Stimulated activated CD4-positive, alpha-beta T cell treated with anti-CD3 and anti-CD28 coated beads, Interleukin-1b, Interleukin-23, amount 100 ng/mL, for 48 hours (primary cell): ENCODE results near the gene SLC34A1.
"Not testable (repeated sequence)": the region's sequence is repeated elsewhere in the genome, so short reads cannot be mapped to it uniquely, and the experiment has no call there.

ENCODE experiments used
- DNase-seq: peaks from one replicate; pipeline ENCODE4 v3.0.0-alpha.2; 2020

Gene SLC34A1

DNA sequence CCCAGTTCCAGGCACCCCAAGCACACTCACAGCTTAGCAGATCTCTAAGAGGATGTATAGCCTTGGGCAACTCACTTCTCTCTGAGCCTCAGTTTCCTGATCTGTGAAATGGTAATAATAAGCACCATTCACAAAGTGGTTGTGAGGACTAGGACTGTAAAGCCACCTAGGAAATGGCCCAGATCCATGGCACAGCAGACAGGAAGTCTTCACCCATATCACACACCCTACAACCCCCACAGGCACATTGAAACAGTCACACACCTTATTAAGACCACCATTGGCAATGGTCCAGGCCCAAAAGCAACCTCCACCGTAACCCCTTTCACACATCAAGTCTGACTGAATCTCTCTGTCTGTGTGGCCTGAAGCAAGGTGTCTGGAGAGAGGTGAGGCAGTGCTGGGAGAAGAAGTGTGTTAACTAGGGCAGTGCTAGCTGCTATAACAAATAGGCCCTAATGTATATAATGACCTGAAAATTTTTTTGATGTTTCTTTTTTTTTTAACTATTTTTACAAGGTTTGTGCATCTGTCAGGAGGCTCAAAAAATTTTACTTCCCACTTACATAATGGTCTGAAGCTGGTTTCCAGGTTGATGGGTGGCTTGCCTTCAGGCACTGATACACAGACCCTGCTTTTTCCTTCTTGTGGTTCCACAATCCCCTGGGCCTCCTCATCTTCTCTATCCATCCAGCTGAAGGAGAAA, 28.9 kb upstream of the SLC34A1 start:
- DNase-seq: no peak

DNA sequence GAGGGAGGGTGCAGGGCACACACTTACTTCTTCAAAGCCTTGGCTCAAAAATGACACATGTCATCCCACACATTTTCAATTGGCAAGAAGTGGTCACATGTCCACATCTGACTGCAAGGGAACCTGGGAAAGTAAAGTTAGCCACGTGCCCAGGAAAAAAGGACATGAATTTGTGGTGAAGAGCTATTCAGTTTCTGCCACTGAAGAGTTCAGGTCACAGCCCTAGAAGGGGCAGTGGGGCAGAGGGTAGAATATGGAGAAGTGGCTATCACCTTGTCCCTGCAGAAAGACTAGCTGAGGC, 28.4 kb upstream of the SLC34A1 start:
- DNase-seq: no peak

DNA sequence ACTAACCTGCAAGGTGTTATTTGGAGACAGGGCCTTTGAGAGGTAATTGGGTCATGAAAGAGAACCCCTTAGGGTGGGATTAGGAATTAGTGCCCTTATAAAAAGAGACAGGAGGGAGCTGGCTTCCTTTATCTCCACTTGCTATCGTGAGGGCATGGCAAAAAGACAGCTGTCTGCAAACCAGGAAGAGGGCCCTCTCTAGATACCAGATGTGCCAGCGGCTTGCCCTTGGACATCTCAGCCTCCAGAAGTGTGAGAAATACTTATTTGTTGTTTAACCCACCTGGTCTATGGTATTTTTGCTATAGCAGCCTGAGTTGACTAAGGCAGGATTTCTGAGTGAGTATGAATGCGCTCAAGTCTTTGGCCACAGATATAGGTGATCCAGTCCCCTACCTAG, 27.5 kb upstream of the SLC34A1 start:
- no peak for DNase-seq

GRCh38 chr5:177357146-177357458, 27.1 kb upstream of the SLC34A1 start:
- no peak for DNase-seq

DNA sequence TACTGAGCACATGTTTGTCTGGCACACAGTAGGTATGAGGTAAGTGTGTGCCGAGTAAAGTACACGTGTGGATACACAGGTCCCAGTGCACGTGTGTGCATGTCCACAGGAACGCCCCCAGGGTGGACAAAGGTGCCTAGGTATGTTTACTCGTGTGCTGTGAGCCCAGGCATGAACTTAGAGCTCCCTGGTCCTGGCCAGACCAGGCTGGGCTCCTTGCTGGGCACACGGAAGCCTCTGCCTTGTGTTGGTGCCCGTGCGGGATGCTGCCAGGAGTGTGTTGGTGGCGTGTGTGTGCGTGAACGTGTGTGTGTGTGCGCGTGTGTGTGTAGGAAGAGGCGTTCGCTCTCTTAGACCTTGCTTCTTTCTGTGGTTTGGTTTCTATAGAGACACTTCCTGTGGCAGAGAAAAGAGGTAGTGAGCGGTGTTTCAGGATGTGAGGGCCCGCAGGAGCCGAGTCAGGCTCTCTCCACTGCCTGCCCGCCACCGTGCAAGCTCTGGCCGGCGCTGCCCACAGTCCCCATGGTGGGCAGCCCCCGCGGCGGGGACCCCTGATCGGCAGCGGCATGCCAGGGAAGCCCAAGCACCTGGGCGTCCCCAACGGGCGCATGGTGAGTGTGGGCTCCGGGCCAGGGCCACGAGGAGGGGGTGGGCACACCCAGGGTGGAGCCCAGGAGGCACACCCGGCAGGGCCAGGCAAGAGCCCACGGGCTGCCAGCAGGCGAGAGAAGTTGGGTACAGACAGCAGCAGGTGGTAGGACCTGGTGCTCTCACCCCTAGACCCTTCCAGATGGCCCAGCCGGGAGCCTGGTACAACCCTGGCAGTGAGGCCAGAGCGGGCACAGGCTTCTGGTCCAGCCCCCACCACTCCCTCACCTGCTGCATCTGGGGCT, 26.5 kb upstream of the SLC34A1 start, which contains the start of gene RGS14:
TSS of gene RGS14 (plus strand) at position 466 of the 893 bp plus-strand sequence. CDS start at position 567, 101 bp downstream.
- DNase-seq: peak; percentile 56

- no peak for DNase-seq
Observed at GRCh38 chr5:177358370-177358819, 25.8 kb upstream of the SLC34A1 start.

DNA sequence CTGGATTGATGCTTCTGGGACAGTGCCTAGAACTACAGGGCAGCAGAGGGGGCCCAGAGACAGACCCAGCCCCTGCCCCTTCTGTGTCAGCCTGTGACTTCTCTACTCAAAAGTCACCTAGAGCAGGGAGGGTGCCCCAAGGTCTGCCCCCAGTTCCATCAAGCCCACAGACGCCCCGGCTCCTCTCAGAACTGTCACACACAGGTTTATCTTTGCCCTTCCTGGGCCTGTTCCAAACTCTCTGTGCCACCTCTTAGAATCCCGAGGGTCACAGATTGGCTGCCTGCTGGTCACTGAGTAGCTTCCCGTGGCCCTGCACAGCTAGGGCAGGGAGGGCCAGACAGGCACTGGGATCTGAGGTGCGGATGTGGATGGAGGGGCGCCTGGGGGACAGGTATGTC, 24.8 kb upstream of the SLC34A1 start:
- no peak for DNase-seq

DNA sequence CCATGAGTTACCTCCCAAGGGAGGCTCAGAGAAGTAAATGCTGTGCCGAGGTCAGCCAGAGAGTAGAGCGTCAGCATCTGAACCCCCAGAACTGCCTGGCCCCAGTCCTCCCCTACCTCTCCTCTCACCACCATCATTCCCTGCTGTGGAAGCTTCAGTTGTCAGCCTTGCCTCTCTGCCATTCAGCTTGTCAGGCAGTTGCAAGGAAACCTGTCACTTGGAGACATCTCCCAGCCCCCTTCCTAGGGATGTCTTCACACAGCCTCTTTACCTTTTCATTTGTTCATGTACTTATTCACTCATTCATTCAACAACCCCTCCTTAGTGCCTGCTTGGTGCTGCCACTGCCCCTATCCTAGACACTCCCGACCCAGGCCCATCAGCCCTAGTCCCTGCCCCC, 24.4 kb upstream of the SLC34A1 start:
- no peak for DNase-seq

GRCh38 chr5:177360740-177361139, 23.5 kb upstream of the SLC34A1 start:
- DNase-seq: not testable (repeated sequence)

GRCh38 chr5:177361418-177362291, 22.6 kb upstream of the SLC34A1 start:
- no peak for DNase-seq

DNA sequence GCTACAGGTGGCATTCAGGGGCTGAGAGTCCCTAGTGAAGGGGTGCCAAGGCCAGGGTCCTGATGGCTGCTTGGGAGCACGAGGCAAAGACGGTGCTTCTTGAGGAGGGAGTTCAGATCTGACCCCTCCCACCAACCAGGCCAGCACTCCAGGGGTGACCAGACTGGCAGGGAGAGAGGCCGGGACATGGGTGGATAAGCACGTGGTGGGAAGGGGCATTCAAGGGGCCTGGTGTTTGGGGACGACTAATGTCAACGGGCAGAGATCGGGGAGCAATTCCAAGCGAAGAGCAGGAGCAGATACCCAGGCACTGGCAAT, 22.0 kb upstream of the SLC34A1 start:
- no peak for DNase-seq

DNA sequence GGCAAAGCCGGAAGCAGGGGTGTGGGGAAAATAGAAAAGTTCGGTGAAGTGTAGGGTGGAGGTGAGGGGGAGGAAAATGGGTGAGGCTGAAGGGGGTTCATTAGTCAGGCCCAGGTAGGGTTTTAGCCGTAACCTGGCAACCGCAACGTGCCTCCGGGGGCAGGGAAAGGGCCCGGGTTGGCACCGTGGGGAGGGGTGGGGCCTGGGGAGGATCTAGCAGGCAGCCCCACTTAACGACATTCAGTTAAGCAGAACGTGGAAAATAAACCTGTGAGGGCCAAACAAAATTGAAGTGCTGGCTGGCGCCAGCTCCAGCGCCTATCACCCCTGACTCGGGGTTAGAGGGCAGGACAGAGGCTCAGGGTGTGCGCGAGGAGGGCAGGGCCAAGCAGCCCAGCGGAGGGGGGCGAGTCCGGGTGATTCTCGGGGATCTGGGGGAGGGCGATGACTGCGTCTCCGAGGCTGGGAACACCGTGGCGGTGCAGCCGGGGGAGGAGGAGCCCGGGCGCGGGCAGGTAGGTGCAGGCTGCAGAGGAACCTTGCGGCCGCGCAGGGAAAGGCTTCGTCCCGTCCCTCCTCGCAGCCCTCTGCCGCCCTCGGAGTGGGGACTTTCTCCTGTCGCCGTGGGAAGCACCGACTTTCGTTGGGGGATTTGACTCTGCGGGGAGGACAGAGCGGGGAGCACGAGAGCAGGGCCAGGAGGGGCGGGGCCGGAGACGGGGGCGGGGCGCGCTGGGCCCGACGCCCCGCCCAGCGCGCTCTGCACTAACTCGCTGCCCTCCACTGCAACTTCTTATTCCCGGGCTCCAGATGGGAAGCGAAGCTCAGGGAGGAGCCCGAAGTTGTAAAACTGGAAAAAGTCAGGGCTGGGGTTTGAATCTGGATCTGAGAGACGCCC, 21.4 kb upstream of the SLC34A1 start:
- DNase-seq: peak; percentile 65

GRCh38 chr5:177363565-177363964, 20.7 kb upstream of the SLC34A1 start:
- no peak for DNase-seq

- DNase-seq: peak; percentile 41
Observed at GRCh38 chr5:177364159-177364962, 19.9 kb upstream of the SLC34A1 start.

GRCh38 chr5:177365845-177366527, 18.2 kb upstream of the SLC34A1 start:
- DNase-seq: no peak

GRCh38 chr5:177366528-177367322, 17.5 kb upstream of the SLC34A1 start:
- no peak for DNase-seq

DNA sequence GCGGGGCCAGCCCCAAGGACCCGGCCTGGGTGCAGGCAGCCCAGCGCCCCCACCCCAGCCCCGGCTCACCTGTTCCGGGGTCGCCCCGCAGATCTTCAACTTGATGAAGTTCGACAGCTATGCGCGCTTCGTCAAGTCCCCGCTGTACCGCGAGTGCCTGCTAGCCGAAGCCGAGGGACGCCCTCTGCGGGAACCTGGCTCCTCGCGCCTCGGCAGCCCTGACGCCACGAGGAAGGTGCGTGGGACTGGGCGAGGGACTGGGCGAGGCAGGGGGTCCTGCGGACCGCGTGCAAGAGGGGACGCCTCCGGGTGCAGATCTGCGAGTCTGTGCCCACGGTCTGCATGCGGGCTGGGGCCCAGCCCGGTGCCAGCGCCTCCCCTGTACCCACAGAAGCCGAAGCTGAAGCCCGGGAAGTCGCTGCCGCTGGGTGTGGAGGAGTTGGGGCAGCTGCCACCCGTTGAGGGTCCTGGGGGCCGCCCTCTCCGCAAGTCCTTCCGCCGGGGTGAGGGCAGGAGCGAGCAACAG, 16.8 kb upstream of the SLC34A1 start:
- no peak for DNase-seq

GRCh38 chr5:177367981-177368868, 16.0 kb upstream of the SLC34A1 start:
- DNase-seq: no peak
